ENCODE measurements around the gene TENT4B.

DNA sequence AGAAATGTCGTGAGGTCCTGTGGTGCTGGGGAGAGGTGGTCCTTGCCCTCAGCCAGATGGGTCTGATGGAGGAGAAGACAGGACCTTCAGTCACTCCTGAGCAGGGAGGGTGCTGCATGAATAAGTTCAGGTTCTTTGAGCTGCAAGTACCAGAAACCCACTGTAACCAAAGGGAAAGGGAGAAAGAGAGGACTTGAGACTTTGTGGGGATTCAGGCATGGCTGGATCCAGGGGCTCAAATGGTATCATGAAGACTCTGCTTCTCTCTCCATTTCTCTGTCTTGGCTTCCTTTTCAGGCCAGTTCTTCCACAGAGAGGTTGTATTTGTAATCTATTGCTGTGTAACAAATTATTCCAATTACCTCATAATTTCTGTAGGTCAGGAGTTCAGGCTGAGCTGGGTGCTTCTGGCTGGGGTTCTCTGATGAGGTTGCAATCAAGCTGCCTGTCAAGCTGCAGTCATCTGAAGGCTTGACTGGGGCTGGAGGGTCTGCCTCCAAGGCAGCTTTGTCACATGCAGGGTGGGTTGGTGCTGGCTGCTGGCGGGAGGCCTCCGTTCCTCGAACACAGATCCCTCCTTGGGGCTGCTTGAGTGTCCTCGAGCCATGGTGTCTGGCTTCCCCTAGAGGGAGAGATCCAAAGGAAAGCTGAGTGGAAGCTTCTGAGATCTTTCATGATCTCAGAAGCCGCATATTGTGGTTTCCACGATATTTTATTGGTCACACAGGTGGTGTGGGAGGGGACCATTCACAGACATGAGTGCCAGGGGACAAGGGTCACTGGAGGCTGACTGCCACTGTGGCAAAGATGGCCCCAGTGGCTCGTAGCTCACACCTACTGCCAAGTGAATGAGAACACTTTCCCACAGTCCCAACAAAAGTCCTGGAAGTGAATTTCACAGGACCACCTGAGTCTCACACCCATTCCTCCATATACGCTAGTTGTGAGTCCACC is 107.4 kb downstream of the TENT4B start:
- TF ChIP-seq POLR2A (IDR thresholded peaks at IDR 0.05): no peak
- TF ChIP-seq, protein P1, sequence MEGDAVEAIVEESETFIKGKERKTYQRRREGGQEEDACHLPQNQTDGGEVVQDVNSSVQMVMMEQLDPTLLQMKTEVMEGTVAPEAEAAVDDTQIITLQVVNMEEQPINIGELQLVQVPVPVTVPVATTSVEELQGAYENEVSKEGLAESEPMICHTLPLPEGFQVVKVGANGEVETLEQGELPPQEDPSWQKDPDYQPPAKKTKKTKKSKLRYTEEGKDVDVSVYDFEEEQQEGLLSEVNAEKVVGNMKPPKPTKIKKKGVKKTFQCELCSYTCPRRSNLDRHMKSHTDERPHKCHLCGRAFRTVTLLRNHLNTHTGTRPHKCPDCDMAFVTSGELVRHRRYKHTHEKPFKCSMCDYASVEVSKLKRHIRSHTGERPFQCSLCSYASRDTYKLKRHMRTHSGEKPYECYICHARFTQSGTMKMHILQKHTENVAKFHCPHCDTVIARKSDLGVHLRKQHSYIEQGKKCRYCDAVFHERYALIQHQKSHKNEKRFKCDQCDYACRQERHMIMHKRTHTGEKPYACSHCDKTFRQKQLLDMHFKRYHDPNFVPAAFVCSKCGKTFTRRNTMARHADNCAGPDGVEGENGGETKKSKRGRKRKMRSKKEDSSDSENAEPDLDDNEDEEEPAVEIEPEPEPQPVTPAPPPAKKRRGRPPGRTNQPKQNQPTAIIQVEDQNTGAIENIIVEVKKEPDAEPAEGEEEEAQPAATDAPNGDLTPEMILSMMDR (IDR thresholded peaks at IDR 0.05): no peak
